HG03108 (cell line): Measurements from ENCODE around the gene RND1.
"Not testable (repeated sequence)": the region's sequence is repeated elsewhere in the genome, so short reads cannot be mapped to it uniquely, and the experiment has no call there.

Experiments used
- ATAC-seq: cut with Tn5 transposase; IDR thresholded peaks from one replicate; pipeline ENCODE4 v1.9.1; 2021; ENCODE audit warnings: moderate library complexity; ENCODE audit not compliant: unreplicated experiment

The RND1 gene

GRCh38 chr12:48869191-48869590 lies 3.5 kb upstream of the RND1 start:
- ATAC-seq = no peak

GRCh38 chr12:48868451-48868850 lies 2.8 kb upstream of the RND1 start:
- ATAC-seq = no peak

- ATAC-seq = no peak
Measured at GRCh38 chr12:48866052-48866711, 512 bp upstream of the RND1 start.

- ATAC-seq = no peak
Measured at GRCh38 chr12:48863291-48863690, 2.4 kb downstream of the RND1 start.

GRCh38 chr12:48862760-48863159 lies 2.9 kb downstream of the RND1 start:
- ATAC-seq = no peak

GRCh38 chr12:48861111-48861510 lies 4.6 kb downstream of the RND1 start:
- no peak for ATAC-seq

- ATAC-seq = not testable (repeated sequence)
Measured at GRCh38 chr12:48860236-48860635, 5.4 kb downstream of the RND1 start.

GRCh38 chr12:48859607-48860006 lies 6.1 kb downstream of the RND1 start:
- ATAC-seq = no peak

GRCh38 chr12:48858043-48858442 lies 7.6 kb downstream of the RND1 start:
- no peak for ATAC-seq

- peak; percentile 38 for ATAC-seq
Measured at GRCh38 chr12:48857278-48857994, 8.2 kb downstream of the RND1 start.

GRCh38 chr12:48856379-48856778 lies 9.3 kb downstream of the RND1 start:
- no peak for ATAC-seq

- ATAC-seq = not testable (repeated sequence)
Measured at GRCh38 chr12:48854932-48855331, 10.7 kb downstream of the RND1 start.

GRCh38 chr12:48854488-48854887 lies 11.2 kb downstream of the RND1 start:
- ATAC-seq = no peak

GRCh38 chr12:48852734-48853688 lies 12.7 kb downstream of the RND1 start:
- peak; percentile 35 for ATAC-seq

- ATAC-seq = peak; percentile 96
Measured at GRCh38 chr12:48851883-48852733, 13.6 kb downstream of the RND1 start, which contains the start of gene DDX23. Gene DDX23 (minus strand): TSS chr12:48852163. CDS start chr12:48845782, 6,381 bp downstream.

GRCh38 chr12:48842021-48842420 lies 23.6 kb downstream of the RND1 start:
- not testable (repeated sequence) for ATAC-seq

- ATAC-seq = no peak
Measured at GRCh38 chr12:48838048-48838447, 27.6 kb downstream of the RND1 start.

- ATAC-seq = no peak
Measured at GRCh38 chr12:48832321-48833060, 33.2 kb downstream of the RND1 start.

GRCh38 chr12:48831257-48831656 lies 34.4 kb downstream of the RND1 start:
- ATAC-seq = no peak
